K562 treated with DMSO at 1 percent for 4 hours (cell line): Measurements from ENCODE around the gene CHP1. TPM values are rescaled to one million over a fixed set of nuclear protein-coding genes. Genes with fewer than 3 reads are reported as not detected.

Experiments used
- total RNA-seq: library from RNA; unstranded; fragments of 300-600 nt; gene quantifications from 2 replicates; pipeline ENCODE4 v1.2.3, GENCODE V29; 2022; ENCODE audit not compliant: insufficient read depth

The CHP1 gene
- total RNA-seq, result 50.3 and 60.8 TPM in 2 replicates

GRCh38 chr15:41230650-41231421, at the start of gene CHP1, which contains the start of gene EXD1:
Gene CHP1 (plus strand): TSS chr15:41231268. CDS start chr15:41231383, 115 bp downstream.
Gene EXD1 (minus strand): TSS chr15:41230757. CDS start chr15:41226575, 4,182 bp downstream.

Other genes starting within 250 kb of the CHP1 start
- 10.7 and 13.9 TPM in 2 replicates for gene INO80, start 115.0 kb upstream of the CHP1 start, total RNA-seq
- not detected in 2 replicates for gene EXD1, start 511 bp upstream of the CHP1 start, total RNA-seq
- 47.0 and 51.2 TPM in 2 replicates for gene OIP5, start 101.3 kb downstream of the CHP1 start, total RNA-seq
- 104 and 108 TPM in 2 replicates for gene NUSAP1, start 101.6 kb downstream of the CHP1 start, total RNA-seq
- 13.7 and 16.9 TPM in 2 replicates for gene NDUFAF1, start 171.2 kb downstream of the CHP1 start, total RNA-seq
- gene RTF1, start 185.8 kb downstream of the CHP1 start, total RNA-seq, result 18.5 and 21.5 TPM in 2 replicates